GM18868 (cell line): ENCODE measurements around the gene WIZ.

ENCODE experiments used
- ATAC-seq: cut with Tn5 transposase; IDR thresholded peaks from one replicate; pipeline ENCODE4 v1.9.1; 2021; ENCODE audit warnings: mild to moderate bottlenecking, moderate library complexity; ENCODE audit not compliant: unreplicated experiment

Gene WIZ

DNA sequence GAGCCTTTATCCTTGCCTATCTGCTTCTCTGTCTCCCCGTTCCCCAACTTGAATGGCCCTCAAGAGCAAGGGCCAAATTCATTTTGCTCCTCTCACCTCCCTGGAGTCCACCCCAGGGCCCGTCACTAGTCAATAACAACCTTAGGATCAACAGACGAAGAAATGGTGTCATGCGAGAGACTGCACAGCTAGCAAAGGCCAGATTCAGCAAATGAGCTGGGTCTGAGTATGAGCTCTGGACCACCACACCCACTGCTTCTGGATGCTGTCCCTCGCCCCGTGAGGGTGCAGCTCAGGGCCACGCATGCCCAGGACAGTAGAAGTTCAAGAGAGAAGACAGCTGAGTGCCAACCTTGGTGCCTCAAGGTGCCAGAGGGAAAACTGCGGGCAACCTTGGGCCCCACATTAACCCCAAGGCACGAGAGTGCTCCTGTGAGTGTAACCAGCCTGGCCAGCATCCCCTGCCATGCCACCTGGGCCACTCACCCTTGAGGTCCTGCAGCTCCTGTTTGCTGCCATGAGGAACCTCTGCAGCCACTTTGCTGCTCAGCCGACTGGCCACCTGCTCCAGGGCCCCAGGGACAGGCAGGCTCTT is 19.1 kb downstream of the WIZ start:
- ATAC-seq: no peak

DNA sequence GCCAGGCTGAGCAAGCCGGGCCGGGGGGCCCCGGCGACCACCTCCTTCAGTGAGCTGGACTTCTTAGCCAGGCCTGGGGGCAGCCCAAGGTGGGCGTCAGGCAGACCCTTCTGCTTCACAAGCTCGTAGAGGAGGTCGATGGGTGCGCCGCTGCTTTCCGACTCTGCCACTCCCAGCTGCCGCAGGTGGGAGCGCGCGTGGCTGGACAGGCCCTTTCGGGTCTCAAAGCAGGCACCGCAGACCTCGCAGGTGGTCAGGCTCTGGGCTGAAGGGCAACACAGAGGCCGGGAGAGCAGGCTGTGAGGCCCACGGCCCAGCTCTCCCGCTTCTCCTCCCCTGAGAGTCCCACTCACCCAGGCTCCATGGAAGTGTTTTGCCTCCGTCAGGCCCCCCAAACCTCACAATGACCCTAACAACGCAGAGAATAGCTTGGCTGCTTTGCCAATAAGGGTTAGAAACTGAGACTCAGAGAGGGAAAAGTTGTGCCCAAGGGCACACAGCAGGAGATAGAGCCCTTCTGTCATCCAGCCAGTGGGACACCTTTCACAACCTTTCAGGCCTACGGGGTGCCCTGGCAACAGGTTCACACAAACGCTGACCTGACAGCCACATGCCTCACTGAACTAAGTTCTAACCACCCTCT is 19.8 kb downstream of the WIZ start:
- ATAC-seq: no peak

DNA sequence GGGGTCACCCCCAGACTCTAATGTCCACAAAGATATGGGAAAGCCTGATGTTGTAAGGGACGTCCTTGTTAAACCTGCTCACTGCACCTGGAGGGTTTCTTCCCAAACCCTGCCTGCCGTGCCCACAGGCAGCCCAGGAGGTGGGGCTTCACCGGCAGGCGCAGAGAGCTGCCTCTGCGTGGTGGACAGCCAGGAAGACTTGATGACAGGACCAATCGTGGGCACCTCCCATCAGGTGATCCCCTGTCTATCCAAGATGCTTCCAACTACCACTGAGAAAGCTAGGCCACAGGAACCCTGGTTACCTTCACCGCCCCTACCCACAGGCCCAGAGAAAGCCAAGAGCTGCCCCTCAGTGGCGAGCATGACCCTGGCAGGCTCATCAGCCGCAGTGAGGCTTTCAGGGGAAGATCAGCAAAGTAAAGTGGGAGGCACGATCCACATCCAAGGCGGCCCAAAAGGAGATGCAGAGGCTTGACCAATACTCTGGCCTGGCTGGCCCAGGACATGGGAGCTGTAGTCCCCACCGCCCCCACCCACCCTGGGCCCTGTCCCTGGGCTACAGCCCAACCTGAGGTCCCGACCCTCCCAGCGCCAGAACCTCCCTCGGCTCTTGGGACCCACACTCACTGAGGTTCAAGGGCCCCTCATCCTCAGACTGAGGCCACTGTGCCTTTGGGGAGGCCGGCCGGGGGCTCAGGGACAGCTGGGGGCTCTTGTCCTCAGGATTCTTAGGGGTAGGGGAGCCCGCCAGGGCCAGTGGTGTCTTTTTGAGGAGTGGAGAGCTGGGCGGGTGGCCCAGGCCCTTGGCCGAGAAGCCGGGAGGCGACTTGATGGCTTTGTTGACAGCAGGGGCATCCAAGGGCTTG is 20.6 kb downstream of the WIZ start:
- ATAC-seq: no peak

DNA sequence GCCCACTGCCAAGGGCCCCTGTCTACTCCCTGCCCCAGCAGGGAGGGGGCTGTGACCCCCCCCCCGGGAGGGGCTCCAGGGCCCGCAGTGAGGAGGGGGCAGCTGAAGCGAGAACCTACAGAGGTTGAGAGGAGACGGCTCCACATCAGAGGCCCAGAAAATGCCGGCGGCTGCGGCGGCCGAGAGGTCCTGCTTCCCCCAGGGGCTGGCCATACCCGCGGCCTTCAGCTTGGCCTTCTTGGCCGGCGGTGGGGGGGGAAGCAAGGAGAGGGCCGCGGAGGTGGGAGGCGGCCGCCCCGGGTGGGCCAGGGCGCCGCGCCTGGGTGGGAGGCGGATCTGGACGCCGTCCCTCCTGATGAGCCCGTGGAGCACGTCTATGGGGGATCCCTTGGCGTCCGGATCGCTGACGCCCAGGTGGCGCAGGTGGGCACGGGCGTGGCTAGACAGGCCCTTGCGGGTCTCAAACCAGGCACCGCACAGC is 21.7 kb downstream of the WIZ start:
- no peak for ATAC-seq

DNA sequence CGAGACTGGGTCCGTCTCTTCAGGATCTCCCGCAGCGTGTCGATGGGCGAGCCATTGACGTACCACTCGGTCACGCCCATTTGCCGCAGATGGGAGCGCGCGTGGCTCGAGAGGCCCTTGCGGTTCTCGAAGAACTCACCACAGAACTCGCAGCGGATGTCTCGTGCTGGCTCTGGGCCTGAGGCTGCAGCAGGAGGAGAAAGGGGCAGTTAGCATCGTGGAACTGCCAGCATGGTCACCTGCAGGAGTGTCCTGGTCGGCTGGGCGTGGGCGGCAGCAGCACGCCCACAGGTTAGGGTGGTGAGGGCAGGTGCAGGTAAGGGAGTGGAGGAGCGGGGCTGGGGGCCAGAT is 22.4 kb downstream of the WIZ start:
- no peak for ATAC-seq

DNA sequence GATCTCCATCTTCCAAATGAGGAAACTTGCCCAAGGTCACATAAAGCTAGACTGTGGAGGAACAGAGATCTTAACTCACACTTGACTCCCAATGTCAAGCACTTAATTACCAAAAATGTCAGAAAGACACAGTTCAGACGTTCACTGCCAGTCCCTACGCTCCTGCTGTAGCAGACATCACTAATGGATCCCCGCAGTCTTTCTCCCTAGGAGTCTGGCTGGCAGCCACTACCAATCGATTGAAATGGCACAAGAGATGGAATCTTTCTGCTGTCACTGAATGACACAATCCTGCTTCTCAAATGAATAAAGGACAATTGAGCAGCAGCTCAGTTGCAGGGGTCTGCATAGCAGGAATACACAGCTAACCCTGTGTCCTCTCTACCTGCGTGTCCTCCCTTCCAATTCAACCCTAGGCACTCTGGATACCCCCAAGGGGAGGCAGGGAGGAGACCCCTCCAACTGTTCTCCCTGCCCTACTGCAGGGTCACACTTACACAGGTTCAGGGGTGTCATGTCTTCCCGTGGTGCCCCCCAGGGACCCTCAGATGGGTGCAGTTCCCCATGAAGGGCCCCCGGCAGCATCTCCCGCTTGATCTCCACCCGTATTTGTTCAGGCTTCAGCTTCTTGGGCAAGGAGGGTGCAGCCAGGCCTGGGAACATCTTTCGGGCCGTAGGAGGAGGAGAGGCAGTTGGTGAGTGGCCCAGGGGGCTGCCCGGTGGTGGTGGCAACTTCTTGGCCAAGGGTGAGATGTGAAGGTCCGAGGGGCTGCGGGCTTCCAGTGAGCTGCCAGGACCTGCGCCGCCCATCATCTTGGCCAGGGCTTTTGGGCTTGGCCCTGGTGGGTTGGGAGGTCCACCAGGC is 23.0 kb downstream of the WIZ start:
- no peak for ATAC-seq

DNA sequence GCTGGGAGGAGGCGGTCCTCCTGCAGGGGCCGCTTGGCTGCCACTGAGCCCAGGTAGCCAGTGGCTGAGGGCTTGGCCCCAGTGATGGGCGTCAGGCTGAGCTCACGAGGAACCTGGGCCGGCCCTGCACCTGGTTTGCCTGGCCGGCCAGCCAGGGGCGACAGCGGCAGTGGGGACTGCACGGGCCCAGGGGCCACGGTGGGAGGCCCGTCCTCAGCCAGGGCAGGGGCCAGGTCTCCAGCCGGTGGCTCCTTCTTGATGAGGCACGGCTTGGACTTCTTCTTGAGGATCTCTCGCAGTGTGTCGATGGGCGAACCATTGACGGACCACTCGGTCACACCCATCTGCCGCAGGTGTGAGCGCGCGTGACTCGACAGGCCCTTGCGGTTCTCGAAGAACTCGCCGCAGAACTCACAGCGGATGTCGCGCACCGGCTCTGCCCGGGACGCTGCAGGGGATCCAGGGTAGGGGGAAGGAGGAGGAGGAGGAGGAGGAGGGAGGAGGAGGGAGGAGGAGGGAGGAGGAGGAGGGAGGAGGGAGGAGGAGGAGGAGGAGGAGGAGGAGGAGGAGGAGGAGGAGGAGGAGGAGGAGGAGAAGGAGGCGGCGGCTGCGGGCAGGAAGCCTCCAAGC is 24.3 kb downstream of the WIZ start:
- no peak for ATAC-seq

DNA sequence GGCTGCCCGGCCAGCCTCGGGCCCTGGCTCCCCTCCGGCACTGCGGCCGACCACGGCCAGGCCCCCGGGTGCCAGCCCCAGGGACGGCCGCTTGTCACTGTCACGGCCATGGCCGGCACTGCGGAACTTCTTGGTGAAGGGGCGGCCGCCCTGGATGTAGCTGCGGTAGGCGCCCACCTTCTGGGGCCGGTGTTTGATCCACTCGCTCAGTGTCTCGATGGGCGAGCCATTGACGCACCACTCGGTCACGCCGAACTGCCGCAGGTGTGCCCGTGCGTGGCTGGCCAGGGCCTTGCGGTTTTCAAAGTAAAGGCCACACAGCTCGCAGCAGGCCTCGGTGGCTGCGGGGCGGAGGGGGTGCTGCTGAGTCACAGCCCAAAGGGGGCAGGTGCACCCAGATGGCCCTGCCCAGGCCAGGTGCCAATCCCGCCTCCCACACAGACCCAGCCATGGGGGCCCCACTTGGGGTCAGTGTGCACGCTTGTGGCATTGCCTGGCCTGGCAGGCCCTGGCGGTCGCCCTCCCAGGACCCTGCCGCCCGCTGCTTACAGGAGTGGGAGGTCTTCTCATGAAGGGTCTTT is 25.0 kb downstream of the WIZ start:
- no peak for ATAC-seq

DNA sequence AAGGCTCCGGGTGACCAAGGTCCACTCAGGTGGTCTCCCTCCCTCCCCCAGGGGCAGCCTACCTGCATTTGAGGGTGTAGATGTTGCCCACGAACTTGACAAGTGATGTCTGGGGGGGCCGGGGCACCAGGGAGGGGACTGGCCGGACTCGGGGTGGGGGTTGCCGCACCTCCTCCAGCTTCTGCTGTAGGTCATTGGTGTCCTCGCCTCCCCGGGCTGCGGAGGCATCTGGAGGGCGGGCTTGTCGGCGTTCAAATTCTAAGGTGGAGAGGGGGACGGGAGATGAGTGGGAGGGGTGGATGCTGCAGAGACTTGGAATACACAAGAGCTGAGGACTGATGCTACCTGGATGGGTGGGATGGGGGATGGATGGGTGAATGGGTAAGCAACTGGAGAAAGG is 25.6 kb downstream of the WIZ start:
- ATAC-seq: no peak

DNA sequence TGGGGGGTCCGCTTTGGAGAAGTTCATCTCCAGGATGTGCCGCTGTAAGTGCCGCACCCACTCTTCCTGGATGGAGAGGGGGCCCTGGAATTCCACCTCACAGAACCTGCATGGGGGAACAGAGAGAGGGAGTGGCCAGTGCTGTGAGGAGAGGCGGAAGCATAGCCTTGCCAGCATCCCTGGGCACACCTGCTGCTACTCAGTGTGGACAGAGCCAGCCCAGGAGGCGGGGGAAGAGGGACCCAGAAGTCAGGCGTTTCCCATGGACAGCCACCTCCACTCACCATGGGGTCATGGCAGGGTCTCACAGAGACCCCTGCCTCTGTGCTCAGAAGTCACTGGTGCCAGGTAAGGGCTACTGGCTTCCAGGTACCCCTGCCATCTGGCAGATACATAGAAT is 26.6 kb downstream of the WIZ start:
- no peak for ATAC-seq

DNA sequence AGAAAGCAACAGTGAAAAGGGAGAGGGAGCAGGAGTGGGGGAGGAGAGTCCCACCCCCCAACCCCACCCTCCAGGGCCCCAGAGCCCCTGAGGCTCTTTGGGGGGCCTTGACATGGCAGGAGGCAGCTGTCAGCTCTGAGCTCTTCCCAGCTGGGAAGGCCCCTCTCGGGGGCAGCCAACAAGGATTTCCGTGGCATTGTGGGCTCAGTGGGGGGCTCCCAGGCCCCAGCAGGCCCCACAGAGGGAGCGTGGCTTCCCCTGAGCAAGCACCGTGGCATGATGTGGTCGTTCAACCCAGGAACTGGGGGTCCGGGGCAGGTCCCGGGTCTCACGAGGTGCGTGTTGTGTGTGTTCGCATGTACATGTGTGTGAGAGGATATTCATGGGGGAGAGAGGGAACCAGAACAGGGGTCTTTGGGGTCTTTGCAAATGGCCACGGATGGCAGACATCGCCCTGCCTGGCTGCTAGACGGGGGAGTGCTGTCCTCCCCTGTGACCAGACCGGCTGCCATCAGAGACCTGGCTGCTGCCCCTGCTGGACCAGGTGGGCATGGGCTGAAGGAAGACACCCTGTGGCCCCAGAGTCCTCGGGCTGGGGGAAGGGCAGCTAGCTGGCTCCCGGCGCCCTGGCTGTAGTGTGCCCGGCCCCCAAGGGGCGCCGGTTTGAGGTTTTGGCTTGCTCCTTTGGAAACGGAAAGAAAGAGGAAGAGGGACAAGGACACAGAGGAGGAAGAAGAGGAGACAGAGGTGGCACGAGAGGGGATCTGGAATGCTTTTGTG is 27.3 kb downstream of the WIZ start:
- no peak for ATAC-seq

DNA sequence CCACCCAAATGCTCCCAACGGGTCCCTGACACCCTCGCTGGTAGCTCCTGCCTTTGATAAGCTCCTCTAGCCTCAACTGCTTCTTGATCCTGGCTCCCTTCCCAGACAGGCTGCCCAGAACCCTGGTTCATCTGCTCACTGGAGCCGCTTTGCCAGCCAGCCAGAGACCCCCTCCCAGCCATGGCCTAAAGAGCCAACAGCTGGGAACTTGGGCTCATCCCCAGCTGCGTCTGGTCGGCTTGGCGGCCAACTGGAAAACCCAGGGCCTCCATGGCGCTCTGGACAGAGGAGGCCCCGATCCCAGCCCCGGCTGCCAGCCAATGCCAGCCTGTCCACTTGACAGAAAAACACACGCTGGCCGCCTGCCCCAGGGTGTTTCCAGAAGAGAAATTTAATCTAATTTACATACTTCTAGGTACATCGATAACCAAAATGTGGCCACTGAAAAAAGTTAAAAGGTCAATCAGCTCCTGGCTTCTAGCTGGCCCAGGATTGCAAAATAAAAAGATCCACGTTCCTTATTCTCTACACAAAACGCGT is 28.0 kb downstream of the WIZ start:
- ATAC-seq: no peak

DNA sequence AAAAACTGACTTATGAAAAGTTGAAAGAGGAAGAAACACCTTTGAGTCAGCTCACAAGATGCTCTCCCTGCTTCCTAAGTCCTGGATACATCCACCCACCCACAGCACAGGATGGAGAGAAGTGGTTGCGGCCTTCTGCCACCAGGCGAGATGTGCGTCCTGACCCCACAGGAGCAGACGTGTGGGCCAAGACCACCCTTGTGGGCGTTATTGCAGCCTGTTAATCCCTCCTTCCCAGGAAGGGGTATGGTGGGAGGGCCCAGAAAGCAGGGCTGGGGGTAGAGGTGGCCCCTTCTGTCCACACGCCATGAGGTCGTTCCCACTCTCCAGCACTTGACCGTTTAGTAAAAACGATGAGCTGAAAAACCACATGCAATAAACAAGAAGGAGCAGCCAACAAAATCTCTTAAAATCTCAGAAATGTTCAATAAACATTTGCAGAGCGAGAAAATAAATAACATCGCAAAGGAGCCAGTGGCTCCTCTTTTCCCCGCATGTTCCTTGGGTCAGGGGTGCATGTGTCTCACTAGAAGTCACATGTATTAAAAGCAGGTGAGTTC is 28.5 kb downstream of the WIZ start:
- no peak for ATAC-seq

DNA sequence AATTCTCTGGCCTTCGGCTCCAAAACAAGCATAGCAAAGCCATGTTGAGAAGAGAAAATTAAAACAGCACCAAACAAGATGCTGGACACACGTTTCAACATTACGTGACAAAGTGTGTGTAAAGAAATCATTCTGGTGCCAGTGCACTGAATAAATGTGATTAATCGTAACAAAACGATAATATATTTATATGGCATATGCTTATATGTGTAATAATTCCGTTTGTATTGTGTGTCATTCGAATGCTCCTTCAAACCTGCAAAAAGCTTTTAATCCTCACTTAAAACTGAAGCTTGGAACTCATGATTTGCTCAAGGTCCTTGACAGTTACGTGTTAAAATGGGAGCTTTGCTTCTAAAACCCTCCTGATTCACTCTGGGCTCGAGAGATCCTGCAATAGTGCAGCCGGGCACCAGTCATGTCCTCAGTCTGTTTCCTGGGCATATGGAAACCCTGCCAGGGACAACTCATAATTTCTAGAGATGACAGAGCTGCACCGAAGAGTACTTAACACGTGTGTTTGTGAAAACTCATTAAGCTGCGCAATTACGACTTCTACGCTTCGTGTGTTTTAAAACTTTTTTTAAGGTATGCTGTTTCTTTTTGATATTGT is 30.2 kb downstream of the WIZ start:
- no peak for ATAC-seq

DNA sequence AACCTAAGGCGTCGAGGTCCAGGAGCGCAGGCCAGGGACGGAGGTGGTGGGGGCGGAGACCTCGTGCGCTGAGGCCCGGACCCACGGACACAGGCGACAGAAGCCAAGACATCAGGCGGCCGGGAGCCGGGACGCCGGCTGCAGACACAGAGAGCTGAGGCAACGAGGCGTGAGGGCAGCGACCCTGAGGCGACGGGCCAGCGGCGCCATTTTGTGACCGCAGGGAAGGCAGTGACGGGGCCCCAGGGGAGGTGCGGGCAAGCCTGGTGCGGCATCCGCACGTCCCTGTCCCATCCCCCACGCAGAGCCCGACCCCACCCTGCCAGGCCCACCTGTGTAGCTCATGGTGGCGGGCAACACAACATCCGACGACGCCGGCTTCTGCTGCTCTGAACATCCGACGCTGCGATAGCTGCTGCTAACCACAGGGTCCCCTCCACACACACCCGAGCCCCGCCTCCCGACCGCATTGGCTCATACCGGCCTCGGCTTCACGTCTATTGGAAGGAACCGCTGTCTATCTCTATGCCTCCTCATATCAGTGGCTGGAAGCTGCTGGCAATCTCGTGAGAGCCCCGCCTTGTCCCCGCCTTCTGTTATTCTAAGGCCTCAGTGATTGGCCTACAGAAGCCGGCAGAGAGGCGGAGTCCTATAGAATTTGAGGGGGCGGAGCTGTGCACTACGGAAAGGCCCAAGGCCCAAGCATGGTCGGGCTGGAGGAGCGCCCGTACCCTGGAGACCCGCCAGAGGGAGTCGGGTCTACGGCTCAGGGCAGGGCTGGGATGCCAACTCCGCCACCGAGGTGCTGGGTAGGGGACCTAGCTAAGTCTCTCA is 31.0 kb downstream of the WIZ start, which contains the start of gene AKAP8L:
Gene AKAP8L (minus strand): TSS at position 410 of the 834 bp plus-strand sequence. CDS start 65 bp downstream, at position 345.
- peak; percentile 92 for ATAC-seq

DNA sequence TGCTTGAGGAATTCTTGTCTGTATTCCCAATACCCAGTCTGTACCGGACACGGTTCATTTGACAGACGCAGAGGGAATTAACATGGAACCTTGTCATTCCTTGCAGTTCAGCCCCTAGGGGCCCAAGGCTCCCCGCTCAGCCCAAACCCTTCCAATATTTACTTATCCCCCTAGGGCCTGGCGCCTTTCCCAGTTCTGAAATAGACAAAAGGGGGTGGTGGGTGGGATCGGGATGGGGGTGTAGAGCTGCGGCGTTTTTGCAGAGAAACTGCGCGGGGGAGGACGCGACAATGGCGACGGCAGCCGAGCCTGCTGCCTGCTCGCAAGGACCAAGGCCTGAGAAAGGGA is 31.6 kb downstream of the WIZ start:
- ATAC-seq: no peak

DNA sequence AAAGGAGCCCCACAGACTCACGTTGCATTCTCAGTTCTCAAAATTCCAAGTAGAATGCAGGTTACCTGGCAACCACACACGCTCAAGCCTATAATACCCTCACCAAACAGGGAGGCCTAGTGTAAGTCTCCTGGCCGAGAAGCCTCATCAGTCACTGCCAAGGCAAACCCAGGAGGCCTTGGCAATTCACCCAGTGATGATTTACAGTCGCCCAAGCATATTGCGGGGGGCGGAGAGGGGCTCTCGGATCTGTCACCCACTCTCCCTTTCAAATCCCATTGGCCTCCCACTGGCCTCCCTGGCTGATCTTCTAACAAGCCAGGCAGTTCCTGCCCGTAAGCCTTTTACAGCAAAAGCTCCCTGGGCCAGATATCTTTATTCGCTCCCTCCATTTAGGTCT is 32.1 kb downstream of the WIZ start:
- ATAC-seq: no peak

DNA sequence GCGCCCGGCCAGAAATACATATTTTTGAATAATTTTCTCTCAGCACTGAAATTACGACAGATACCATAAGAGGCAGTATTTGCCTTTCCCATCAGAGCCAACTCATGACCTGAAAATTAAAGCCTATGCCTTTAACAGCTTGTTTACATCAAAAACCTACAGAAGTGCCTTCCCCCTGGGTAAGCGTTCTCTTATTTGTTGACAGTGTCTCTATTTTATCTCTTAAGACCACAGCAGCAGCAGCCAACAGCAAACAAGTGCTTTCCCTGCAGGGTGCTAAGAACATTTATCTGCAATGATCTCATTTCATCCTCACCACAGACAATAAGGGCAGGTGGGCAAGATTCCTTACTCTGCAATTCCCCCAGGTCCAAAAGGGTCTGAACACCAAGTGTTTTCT is 36.9 kb downstream of the WIZ start:
- no peak for ATAC-seq
